Stimulated activated CD4-positive, alpha-beta T cell treated with anti-CD3 and anti-CD28 coated beads, TNF-alpha, amount 100 ng/mL, for 4 hours (primary cell): Measurements from ENCODE around the gene TMEM175.
"Not testable (repeated sequence)": the region's sequence is repeated elsewhere in the genome, so short reads cannot be mapped to it uniquely, and the experiment has no call there.

Source experiments
- DNase-seq, 3 experiments: peaks; one replicate each; pipeline ENCODE4 v3.0.0-alpha.2; 2020; ENCODE audit warnings: low read depth in 3 of 3

Gene TMEM175

GRCh38 chr4:989722-990471 is 57.6 kb downstream of the TMEM175 start:
- no peak for DNase-seq

GRCh38 chr4:990746-991367 is 58.6 kb downstream of the TMEM175 start:
- no peak for DNase-seq

- no peak for DNase-seq
Observed at GRCh38 chr4:991451-992296, 59.4 kb downstream of the TMEM175 start.

GRCh38 chr4:992297-993110 is 60.2 kb downstream of the TMEM175 start:
- no peak for DNase-seq

- DNase-seq: no peak
Observed at GRCh38 chr4:993111-994029, 61.1 kb downstream of the TMEM175 start, which contains the start of gene SLC26A1. Gene SLC26A1 (minus strand): TSS chr4:993404. CDS start chr4:991703, 1,701 bp downstream.

- no peak for DNase-seq
Observed at GRCh38 chr4:995311-996026, 63.2 kb downstream of the TMEM175 start.

GRCh38 chr4:996030-996996 is 64.1 kb downstream of the TMEM175 start:
- no peak for DNase-seq

- no peak for DNase-seq
Observed at GRCh38 chr4:996997-997374, 64.7 kb downstream of the TMEM175 start.

- no peak for DNase-seq
Observed at GRCh38 chr4:997375-998071, 65.3 kb downstream of the TMEM175 start.

- no peak for DNase-seq
Observed at GRCh38 chr4:998096-998691, 65.9 kb downstream of the TMEM175 start.

GRCh38 chr4:999240-999863 is 67.1 kb downstream of the TMEM175 start:
- DNase-seq: not testable (repeated sequence)

GRCh38 chr4:999882-1000425 is 67.7 kb downstream of the TMEM175 start:
- no peak for DNase-seq

GRCh38 chr4:1000686-1001260 is 68.5 kb downstream of the TMEM175 start:
- DNase-seq: no peak

GRCh38 chr4:1001561-1002130 is 69.4 kb downstream of the TMEM175 start:
- DNase-seq: no peak

- DNase-seq: no peak
Observed at GRCh38 chr4:1002131-1002630, 69.9 kb downstream of the TMEM175 start.
